ENCODE measurements around the gene ZNF217.
"Not testable (repeated sequence)": the region's sequence is repeated elsewhere in the genome, so short reads cannot be mapped to it uniquely, and the experiment has no call there.

ZNF217 gene

DNA sequence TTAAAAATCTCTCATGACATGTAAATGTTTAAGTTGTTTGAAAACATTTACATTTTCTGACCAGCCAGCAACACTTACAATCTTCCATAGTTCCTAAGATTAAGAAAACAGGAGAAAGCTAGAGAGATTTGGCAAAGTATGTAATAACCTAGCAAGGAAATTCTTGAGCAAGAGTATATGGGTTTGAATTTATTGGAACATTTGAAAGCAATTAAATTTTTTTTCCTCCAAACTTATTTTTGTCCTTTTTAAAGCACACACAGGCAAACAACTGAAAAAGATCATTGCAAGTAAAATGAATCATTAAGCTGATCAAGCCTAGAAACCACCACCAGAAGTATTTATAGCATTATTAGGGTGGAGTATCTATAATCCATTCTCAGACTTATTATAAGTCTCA lies 20.1 kb upstream of the ZNF217 start:
- Histone ChIP-seq H3K4me2 (ENCODE audit: low read depth, low read length, poor library complexity, severe bottlenecking) (no peak overlapping the region), H3K27me3 (ENCODE audit: low read length) (no peaks in the 10 kb centered on the region)
- TF ChIP-seq, protein P1, sequence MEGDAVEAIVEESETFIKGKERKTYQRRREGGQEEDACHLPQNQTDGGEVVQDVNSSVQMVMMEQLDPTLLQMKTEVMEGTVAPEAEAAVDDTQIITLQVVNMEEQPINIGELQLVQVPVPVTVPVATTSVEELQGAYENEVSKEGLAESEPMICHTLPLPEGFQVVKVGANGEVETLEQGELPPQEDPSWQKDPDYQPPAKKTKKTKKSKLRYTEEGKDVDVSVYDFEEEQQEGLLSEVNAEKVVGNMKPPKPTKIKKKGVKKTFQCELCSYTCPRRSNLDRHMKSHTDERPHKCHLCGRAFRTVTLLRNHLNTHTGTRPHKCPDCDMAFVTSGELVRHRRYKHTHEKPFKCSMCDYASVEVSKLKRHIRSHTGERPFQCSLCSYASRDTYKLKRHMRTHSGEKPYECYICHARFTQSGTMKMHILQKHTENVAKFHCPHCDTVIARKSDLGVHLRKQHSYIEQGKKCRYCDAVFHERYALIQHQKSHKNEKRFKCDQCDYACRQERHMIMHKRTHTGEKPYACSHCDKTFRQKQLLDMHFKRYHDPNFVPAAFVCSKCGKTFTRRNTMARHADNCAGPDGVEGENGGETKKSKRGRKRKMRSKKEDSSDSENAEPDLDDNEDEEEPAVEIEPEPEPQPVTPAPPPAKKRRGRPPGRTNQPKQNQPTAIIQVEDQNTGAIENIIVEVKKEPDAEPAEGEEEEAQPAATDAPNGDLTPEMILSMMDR (IDR thresholded peaks at IDR 0.05; ENCODE audit: insufficient read depth, low read length, poor library complexity, severe bottlenecking) = no peak
- TF ChIP-seq EZH2phosphoT487 (conservative IDR thresholded peaks at IDR 0.05; ENCODE audit: low read length) = no peak

DNA sequence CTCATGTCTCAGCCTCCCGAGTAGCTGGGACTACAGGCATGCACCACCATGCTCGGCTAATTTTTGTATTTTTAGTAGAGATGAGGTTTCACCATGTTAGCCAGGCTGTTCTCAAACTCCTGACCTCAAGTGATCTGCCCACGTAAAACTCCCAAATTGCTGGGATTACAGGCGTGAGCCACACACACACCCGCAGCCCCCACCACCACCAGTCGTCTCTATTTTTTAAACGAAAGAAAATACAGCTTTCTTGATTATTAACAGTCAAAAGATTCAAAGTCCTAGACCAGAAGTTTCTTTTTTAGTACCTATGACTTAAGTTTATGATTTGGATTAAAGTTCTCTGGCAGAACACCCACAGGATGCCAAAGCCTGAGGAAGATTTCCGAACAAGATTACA lies 18.6 kb upstream of the ZNF217 start:
- H3K9me3 ChIP-seq (ENCODE audit: insufficient read depth, low read length); H4K20me1 ChIP-seq (ENCODE audit: low read depth, low read length); H3K9me2 ChIP-seq (replicated peaks; ENCODE audit: insufficient read depth, low read length); H2AFZ ChIP-seq (ENCODE audit: low read depth, low read length, severe bottlenecking); H3K9ac ChIP-seq (ENCODE audit: low read length); H3K27me3 ChIP-seq (ENCODE audit: low read length); H3K4me2 ChIP-seq (ENCODE audit: low read depth, low read length, poor library complexity, severe bottlenecking); H3K27ac ChIP-seq (ENCODE audit: low read depth, low read length); H3K36me3 ChIP-seq (ENCODE audit: low read length); H3K79me2 ChIP-seq (ENCODE audit: insufficient read depth, low read length); H3K4me3 ChIP-seq (ENCODE audit: insufficient read depth, low read length, poor library complexity, severe bottlenecking): not testable (repeated sequence)
- H3F3A ChIP-seq (ENCODE audit: insufficient read depth) = peaks cover 40% of the 10 kb centered on the region

More for the DNA sequence above, 20.1 kb upstream of the ZNF217 start:
- Histone ChIP-seq H3K9me2 (replicated peaks; ENCODE audit: insufficient read depth, low read length) (no peaks in the 10 kb centered on the region), H3K9me3 (ENCODE audit: insufficient read depth, low read length) (no peaks in the 10 kb centered on the region), H2AFZ (ENCODE audit: low read depth, low read length, severe bottlenecking) (no peak overlapping the region), H4K20me1 (ENCODE audit: low read depth, low read length) (no peaks in the 10 kb centered on the region), H3K36me3 (ENCODE audit: low read length) (no peaks in the 10 kb centered on the region), H3K27ac (ENCODE audit: low read depth, low read length) (peak overlapping the region; percentile 28; the same call in 1 of the 2 replicates), H3K9ac (ENCODE audit: low read length) (no peak overlapping the region), H3K4me3 (ENCODE audit: insufficient read depth, low read length, poor library complexity, severe bottlenecking) (no peak overlapping the region), H3K79me2 (ENCODE audit: insufficient read depth, low read length) (no peaks in the 10 kb centered on the region), H3F3A (ENCODE audit: insufficient read depth) (peaks cover 39% of the 10 kb centered on the region)

DNA sequence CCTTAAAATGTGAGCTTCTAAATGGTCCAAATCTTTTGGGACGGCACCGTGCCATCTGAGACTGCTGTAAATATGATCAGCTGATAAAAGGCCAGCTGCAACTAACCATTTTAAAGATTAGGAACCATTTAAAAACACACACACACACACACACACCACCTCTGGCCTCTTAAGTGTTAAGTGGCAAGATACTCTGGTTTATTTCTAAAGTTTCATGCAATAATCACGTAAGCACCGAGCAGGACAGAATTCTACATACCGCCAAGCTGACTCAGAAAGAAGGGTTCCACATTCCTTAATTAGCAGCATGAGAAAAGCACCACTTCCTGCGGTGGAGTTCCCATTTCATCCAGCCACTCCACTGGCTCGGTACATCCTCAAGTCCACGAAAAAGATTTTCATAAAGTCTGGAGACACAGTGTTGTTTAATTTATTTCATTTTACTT lies 17.8 kb upstream of the ZNF217 start:
- no peaks in the 10 kb centered on the region for H3K27me3 ChIP-seq (ENCODE audit: low read length)
- peaks cover 40% of the 10 kb centered on the region for H3F3A ChIP-seq (ENCODE audit: insufficient read depth)
- peak overlapping the region; percentile 36 for H3K4me3 ChIP-seq (ENCODE audit: insufficient read depth, low read length, poor library complexity, severe bottlenecking)
- H3K9me2 ChIP-seq (replicated peaks; ENCODE audit: insufficient read depth, low read length) = no peaks in the 10 kb centered on the region
- peak overlapping the region; percentile 41; the same call in 1 of the 2 replicates for H3K9ac ChIP-seq (ENCODE audit: low read length)
- no peaks in the 10 kb centered on the region for H4K20me1 ChIP-seq (ENCODE audit: low read depth, low read length)
- TF ChIP-seq EZH2phosphoT487 (conservative IDR thresholded peaks at IDR 0.05; ENCODE audit: low read length) = no peak
- TF ChIP-seq, protein P1 (IDR thresholded peaks at IDR 0.05; ENCODE audit: insufficient read depth, low read length, poor library complexity, severe bottlenecking) = no peak
- peak overlapping the region; percentile 94 for H2AFZ ChIP-seq (ENCODE audit: low read depth, low read length, severe bottlenecking)
- no peaks in the 10 kb centered on the region for H3K9me3 ChIP-seq (ENCODE audit: insufficient read depth, low read length)
- no peaks in the 10 kb centered on the region for H3K36me3 ChIP-seq (ENCODE audit: low read length)
- peak overlapping the region; percentile 83 for H3K27ac ChIP-seq (ENCODE audit: low read depth, low read length)
- peak overlapping the region; percentile 93 for H3K4me2 ChIP-seq (ENCODE audit: low read depth, low read length, poor library complexity, severe bottlenecking)
- H3K79me2 ChIP-seq (ENCODE audit: insufficient read depth, low read length) = no peaks in the 10 kb centered on the region

DNA sequence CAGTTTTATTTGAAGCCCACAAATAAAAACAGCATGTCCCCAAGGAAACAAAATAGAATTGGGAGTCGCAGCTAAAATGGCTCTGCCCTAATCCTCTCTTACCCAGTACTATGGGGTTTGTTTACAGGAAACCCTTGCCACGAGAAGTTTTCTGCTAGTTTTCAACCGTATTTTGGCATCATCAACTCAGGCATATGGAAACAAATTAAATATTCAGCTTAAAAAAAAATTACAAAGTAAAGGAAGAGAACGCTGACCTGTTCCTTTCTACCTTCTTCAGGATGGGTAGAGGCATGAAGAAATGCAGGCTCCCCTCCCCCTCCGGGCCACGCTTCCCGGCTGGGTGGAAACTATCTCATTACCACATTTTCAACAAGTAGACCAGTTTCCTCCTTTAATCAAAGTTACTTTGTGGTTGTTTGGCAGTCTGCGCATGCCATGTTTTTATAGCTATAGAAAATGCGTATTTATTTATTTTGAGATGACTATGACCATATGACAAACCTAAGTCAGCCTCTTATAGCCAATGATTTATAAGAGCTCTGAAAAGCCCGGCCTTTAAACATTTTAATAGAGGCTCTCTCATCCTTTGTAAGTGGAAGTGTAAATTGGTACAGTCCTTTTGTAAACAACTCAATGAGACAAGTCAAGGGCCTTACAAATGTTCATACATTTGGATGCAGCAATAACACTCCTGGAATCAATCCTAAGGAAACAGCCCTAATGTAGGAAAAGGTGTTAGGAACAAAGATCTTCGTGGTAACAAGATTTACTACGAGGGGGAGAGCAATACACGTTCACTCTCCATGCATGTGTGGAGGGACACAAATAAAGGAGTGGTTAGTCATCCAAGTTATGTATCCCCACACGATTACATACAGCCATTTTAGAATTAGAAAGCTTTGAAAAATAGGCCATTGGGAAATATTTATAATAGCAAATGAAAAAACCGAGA lies 16.1 kb upstream of the ZNF217 start:
- H3K9ac ChIP-seq (ENCODE audit: low read length) = peak overlapping the region; percentile 45
- peak overlapping the region; percentile 58 for H3K4me3 ChIP-seq (ENCODE audit: insufficient read depth, low read length, poor library complexity, severe bottlenecking)

More for the DNA sequence above, 16.1 kb upstream of the ZNF217 start:
- Histone ChIP-seq H4K20me1 (ENCODE audit: low read depth, low read length) (no peaks in the 10 kb centered on the region), H3K27me3 (ENCODE audit: low read length) (no peaks in the 10 kb centered on the region), H3K4me2 (ENCODE audit: low read depth, low read length, poor library complexity, severe bottlenecking) (peak overlapping the region; percentile 93), H3K9me3 (ENCODE audit: insufficient read depth, low read length) (no peaks in the 10 kb centered on the region), H3K36me3 (ENCODE audit: low read length) (no peaks in the 10 kb centered on the region), H2AFZ (ENCODE audit: low read depth, low read length, severe bottlenecking) (peak overlapping the region; percentile 41), H3K79me2 (ENCODE audit: insufficient read depth, low read length) (no peaks in the 10 kb centered on the region), H3K27ac (ENCODE audit: low read depth, low read length) (peak overlapping the region; percentile 83), H3K9me2 (replicated peaks; ENCODE audit: insufficient read depth, low read length) (no peaks in the 10 kb centered on the region), H3F3A (ENCODE audit: insufficient read depth) (peaks cover 40% of the 10 kb centered on the region)
- TF ChIP-seq EZH2phosphoT487 (conservative IDR thresholded peaks at IDR 0.05; ENCODE audit: low read length) = no peak
- TF ChIP-seq, protein P1 (IDR thresholded peaks at IDR 0.05; ENCODE audit: insufficient read depth, low read length, poor library complexity, severe bottlenecking) = no peak
